PC-9 (cell line): Measurements from ENCODE around the gene RAVER1. TPM values are rescaled to one million over a fixed set of nuclear protein-coding genes. Genes with fewer than 3 reads are reported as not detected.
"Not testable (repeated sequence)": the region's sequence is repeated elsewhere in the genome, so short reads cannot be mapped to it uniquely, and the experiment has no call there.

Experiments used
- BruUV-seq: library from RNA; stranded (reverse); fragments of 400-500 nt; replicated peaks from 2 replicates; lab custom pipeline; 2021; lab: Mats Ljungman, UMichigan
- CTCF ChIA-PET: fragments of 300-600 bp; sonication (Branson Sonifier 250); formaldehyde crosslinking; loops from one replicate; lab custom pipeline; 2022; ENCODE audit warnings: antibody characterized with exemption; lab: Charles Lee
- POLR2A ChIA-PET: fragments of 300-600 bp; sonication (Branson Sonifier 250); formaldehyde crosslinking; loops from one replicate; lab custom pipeline; 2022; ENCODE audit warnings: antibody characterized with exemption; ENCODE audit not compliant: unreplicated experiment; lab: Charles Lee
- DNase-seq, 2 experiments: peaks; one replicate each; pipeline versions ENCODE4 v3.0.0 to v3.0.0-alpha.2; 2015 to 2022; ENCODE audit warnings: mixed read lengths in 1 of 2
- H2AFZ ChIP-seq: fragments of 200-600 bp; sonication (generic); 2 replicates; pipeline ENCODE4 v1.8.1; 2017; ENCODE audit warnings: antibody characterized with exemption
- H3F3A ChIP-seq: fragments of 200-600 bp; sonication (generic); 2 replicates; pipeline ENCODE4 v1.8.1; 2017; ENCODE audit warnings: antibody characterized with exemption, mild to moderate bottlenecking, low read depth; ENCODE audit not compliant: insufficient read depth
- H3K27ac ChIP-seq: fragments of 200-600 bp; sonication (generic); 2 replicates; pipeline ENCODE4 v1.6.1; 2016; ENCODE audit warnings: mixed run types
- H3K27me3 ChIP-seq: fragments of 200-600 bp; sonication (generic); 2 replicates; pipeline ENCODE4 v1.6.1; 2016; ENCODE audit warnings: low read depth, mixed run types; ENCODE audit not compliant: insufficient read depth
- H3K36me3 ChIP-seq: fragments of 200-600 bp; sonication (generic); 2 replicates; pipeline ENCODE4 v1.6.1; 2016; ENCODE audit warnings: low read depth, mixed run types
- H3K4me1 ChIP-seq: fragments of 200-600 bp; sonication (generic); replicated peaks from 2 replicates; pipeline ENCODE4 v1.6.1; 2016; ENCODE audit warnings: mixed run types; ENCODE audit not compliant: insufficient read depth
- H3K4me2 ChIP-seq: fragments of 200-600 bp; sonication (generic); 2 replicates; pipeline ENCODE4 v1.6.1; 2017; ENCODE audit warnings: mixed run types
- H3K4me3 ChIP-seq: fragments of 200-600 bp; sonication (generic); 2 replicates; pipeline ENCODE4 v1.6.1; 2016; ENCODE audit warnings: mixed run types
- H3K79me2 ChIP-seq: fragments of 200-600 bp; sonication (generic); 2 replicates; pipeline ENCODE4 v1.6.1; 2017; ENCODE audit warnings: low read depth, mixed run types
- H3K9me2 ChIP-seq: fragments of 200-600 bp; sonication (generic); 2 replicates; pipeline ENCODE4 v1.8.1; 2017; ENCODE audit warnings: mild to moderate bottlenecking; ENCODE audit not compliant: insufficient read depth
- H3K9me3 ChIP-seq: fragments of 200-600 bp; sonication (generic); 2 replicates; pipeline ENCODE4 v1.8.1; 2016; ENCODE audit warnings: low read depth; ENCODE audit not compliant: insufficient read depth
- H4K20me1 ChIP-seq: fragments of 200-600 bp; sonication (generic); 2 replicates; pipeline ENCODE4 v1.8.1; 2017; ENCODE audit not compliant: insufficient read depth
- EZH2 ChIP-seq: fragments of 200-600 bp; sonication (generic); IDR thresholded peaks from 2 replicates; pipeline ENCODE4 v1.8.0; 2017; ENCODE audit warnings: antibody characterized with exemption, low read depth
- intact Hi-C: fragments of 100-400 bp; cut with micrococcal nuclease; formaldehyde crosslinking; loops from one replicate; pipeline ENCODE4 v1.10.0; 2022; ENCODE audit not compliant: unreplicated experiment
- total RNA-seq: library from RNA; stranded (reverse); gene quantifications from 2 replicates; pipeline ENCODE4 v1.2.3, GENCODE V29; 2021
- TF ChIP-seq, protein P1 (sequence below): fragments of 200-600 bp; sonication (generic); conservative IDR thresholded peaks from 2 replicates; pipeline ENCODE4 v1.6.1; 2017; ENCODE audit warnings: mixed run types, antibody characterized with exemption, mild to moderate bottlenecking, moderate library complexity

The RAVER1 gene
- total RNA-seq, 1 experiment from 2014 or later = 52.9 TPM

GRCh38 chr19:10374931-10375330 is 41.6 kb upstream of the RAVER1 start:
- ChIA-PET POLR2A (no interaction called here), CTCF (interaction anchor here (0.7 kb wide), 1 partner anchor 347 kb away, joined by 7 read pairs; no protein-coding TSS in a partner anchor)
- no TSS peak for BruUV-seq
- peaks cover 6% of the 10 kb centered on the region; the same call in 1 of the 2 replicates for H3K36me3 ChIP-seq
- no peak for DNase-seq
- H3K9me2 ChIP-seq = no peaks in the 10 kb centered on the region
- H2AFZ ChIP-seq = no peak overlapping the region
- H3K27ac ChIP-seq = no peak overlapping the region
- H3K4me1 ChIP-seq = peaks cover 6% of the 10 kb centered on the region
- H3K79me2 ChIP-seq = peaks cover 5% of the 10 kb centered on the region
- intact Hi-C loops = no loop called here
- TF ChIP-seq, protein P1, sequence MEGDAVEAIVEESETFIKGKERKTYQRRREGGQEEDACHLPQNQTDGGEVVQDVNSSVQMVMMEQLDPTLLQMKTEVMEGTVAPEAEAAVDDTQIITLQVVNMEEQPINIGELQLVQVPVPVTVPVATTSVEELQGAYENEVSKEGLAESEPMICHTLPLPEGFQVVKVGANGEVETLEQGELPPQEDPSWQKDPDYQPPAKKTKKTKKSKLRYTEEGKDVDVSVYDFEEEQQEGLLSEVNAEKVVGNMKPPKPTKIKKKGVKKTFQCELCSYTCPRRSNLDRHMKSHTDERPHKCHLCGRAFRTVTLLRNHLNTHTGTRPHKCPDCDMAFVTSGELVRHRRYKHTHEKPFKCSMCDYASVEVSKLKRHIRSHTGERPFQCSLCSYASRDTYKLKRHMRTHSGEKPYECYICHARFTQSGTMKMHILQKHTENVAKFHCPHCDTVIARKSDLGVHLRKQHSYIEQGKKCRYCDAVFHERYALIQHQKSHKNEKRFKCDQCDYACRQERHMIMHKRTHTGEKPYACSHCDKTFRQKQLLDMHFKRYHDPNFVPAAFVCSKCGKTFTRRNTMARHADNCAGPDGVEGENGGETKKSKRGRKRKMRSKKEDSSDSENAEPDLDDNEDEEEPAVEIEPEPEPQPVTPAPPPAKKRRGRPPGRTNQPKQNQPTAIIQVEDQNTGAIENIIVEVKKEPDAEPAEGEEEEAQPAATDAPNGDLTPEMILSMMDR = no peak
- H3K27me3 ChIP-seq = no peaks in the 10 kb centered on the region
- H3F3A ChIP-seq = peaks cover 6% of the 10 kb centered on the region; the same call in 1 of the 2 replicates
- H3K4me3 ChIP-seq = no peak overlapping the region
- H3K4me2 ChIP-seq = no peak overlapping the region
- H4K20me1 ChIP-seq = no peaks in the 10 kb centered on the region
- H3K9me3 ChIP-seq = no peaks in the 10 kb centered on the region

- peaks cover 6% of the 10 kb centered on the region; the same call in 1 of the 2 replicates for H3F3A ChIP-seq
- intact Hi-C loops = no loop called here
- no TSS peak for BruUV-seq
Observed at GRCh38 chr19:10372690-10373089, 39.4 kb upstream of the RAVER1 start.

DNA sequence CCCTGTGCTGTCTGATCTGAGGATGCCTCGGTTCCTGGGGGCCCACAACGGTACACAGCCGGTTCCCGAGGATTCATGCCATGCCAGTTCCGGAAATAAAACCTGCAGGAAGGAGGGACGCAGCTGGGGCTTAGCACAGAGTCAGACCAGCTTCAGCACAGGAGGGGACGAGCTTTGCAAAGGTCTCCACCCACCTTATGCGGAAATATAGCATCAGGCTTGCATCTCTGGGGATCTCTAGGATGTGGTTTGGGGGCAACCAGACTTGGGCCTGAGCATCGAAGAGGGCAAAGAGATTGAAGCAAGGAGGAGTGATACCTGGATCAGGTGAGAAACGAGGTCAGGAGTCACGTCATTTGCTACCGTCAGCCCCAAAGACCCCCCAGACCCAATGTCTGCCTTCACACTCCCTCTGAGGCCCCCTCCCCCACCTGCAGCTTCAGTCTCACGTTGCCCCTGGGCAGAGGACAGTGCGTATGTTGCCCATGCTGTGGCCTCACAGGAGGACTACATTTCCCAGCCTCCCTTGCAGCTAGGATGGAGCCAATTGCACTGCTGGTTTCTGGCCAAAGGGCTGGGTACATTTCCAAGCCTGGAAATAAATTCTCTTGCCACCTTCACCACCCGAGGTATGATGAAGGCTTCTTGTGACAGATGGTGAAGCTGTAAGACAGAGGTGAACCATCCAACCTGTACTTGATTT is 34.9 kb upstream of the RAVER1 start:
- Histone ChIP-seq H4K20me1 (no peaks in the 10 kb centered on the region), H3K36me3 (peaks cover 10% of the 10 kb centered on the region), H3K27me3 (no peaks in the 10 kb centered on the region), H3K4me2 (no peak overlapping the region), H3K4me3 (no peak overlapping the region), H3K4me1 (no peaks in the 10 kb centered on the region), H3K9me3 (no peaks in the 10 kb centered on the region), H3K9me2 (no peaks in the 10 kb centered on the region), H3K27ac (no peak overlapping the region), H3F3A (peaks cover 6% of the 10 kb centered on the region; the same call in 1 of the 2 replicates), H3K79me2 (no peaks in the 10 kb centered on the region), H2AFZ (no peak overlapping the region)
- TF ChIP-seq EZH2 = no peak
- TF ChIP-seq, protein P1 = no peak
- no TSS peak for BruUV-seq
- ChIA-PET CTCF (interaction anchor here (0.6 kb wide), 2 partner anchors 15 to 698 kb away, joined by 3 read pairs; no protein-coding TSS in a partner anchor), POLR2A (no interaction called here)
- intact Hi-C loops = no loop called here
- DNase-seq = no peak

More at GRCh38 chr19:10372690-10373089, 39.4 kb upstream of the RAVER1 start:
- Histone ChIP-seq H3K4me3 (no peak overlapping the region), H3K9me3 (no peaks in the 10 kb centered on the region), H3K36me3 (peaks cover 5% of the 10 kb centered on the region; the same call in 1 of the 2 replicates), H3K79me2 (no peaks in the 10 kb centered on the region), H4K20me1 (no peaks in the 10 kb centered on the region), H3K4me2 (no peak overlapping the region), H3K27ac (no peak overlapping the region), H2AFZ (no peak overlapping the region), H3K27me3 (no peaks in the 10 kb centered on the region), H3K9me2 (no peaks in the 10 kb centered on the region), H3K4me1 (no peaks in the 10 kb centered on the region)
- POLR2A ChIA-PET = no interaction called here
- CTCF ChIA-PET = no interaction called here
- TF ChIP-seq, protein P1 = no peak
- no peak for TF ChIP-seq EZH2
- DNase-seq = no peak

GRCh38 chr19:10366950-10367512 is 33.7 kb upstream of the RAVER1 start:
- H3K9me2 ChIP-seq, H3K9me3 ChIP-seq, intact Hi-C loops, H3F3A ChIP-seq, H3K27me3 ChIP-seq, DNase-seq, BruUV-seq, POLR2A ChIA-PET, H3K27ac ChIP-seq, H2AFZ ChIP-seq, H4K20me1 ChIP-seq, H3K4me1 ChIP-seq, H3K4me3 ChIP-seq, H3K4me2 ChIP-seq, H3K79me2 ChIP-seq: not testable (repeated sequence)
- peaks cover 10% of the 10 kb centered on the region for H3K36me3 ChIP-seq
- CTCF ChIA-PET = interaction anchor here (0.6 kb wide), 1 partner anchor 111 kb away, joined by 4 read pairs; no protein-coding TSS in a partner anchor
